HepG2 (cell line): ENCODE data around the gene ABL2. TPM values are rescaled to one million over a fixed set of nuclear protein-coding genes. Genes with fewer than 3 reads are reported as not detected.

Source experiments
- ATAC-seq: fragments of 200-7000 bp; cut with Tn5 transposase; 3 replicates; pipeline ENCODE4 v1.9.1; 2020; ENCODE audit warnings: mild to moderate bottlenecking, moderate library complexity
- BruUV-seq: library from RNA; stranded (reverse); fragments of 400-500 nt; replicated peaks from 2 replicates; lab custom pipeline; 2021; lab: Mats Ljungman, UMichigan
- CTCF ChIA-PET: fragments of 300-600 bp; formaldehyde crosslinking; extraction: SDS; loops from one replicate; lab custom pipeline; 2021; ENCODE audit warnings: low total read pairs, inconsistent platforms, low intra/inter-chr PET ratio; lab: Yijun Ruan, JAX
- POLR2A ChIA-PET: fragments of 350-600 bp; sonication (Branson Sonifier 250); formaldehyde crosslinking; loops from one replicate; lab custom pipeline; 2020; ENCODE audit warnings: antibody characterized with exemption, inconsistent platforms; lab: Yijun Ruan, JAX
- DNase-seq: peaks from one replicate; pipeline ENCODE4 v3.0.0-alpha.2; 2015; ENCODE audit warnings: low spot score
- FAIRE-seq: peaks from 3 replicates; lab custom pipeline; 2011; peaks lifted over from hg19 to GRCh38; lab: Jason Lieb, UNC
- H2AFZ ChIP-seq: one replicate; pipeline ENCODE4 v1.6.1; 2011; ENCODE audit warnings: low read length, inconsistent platforms
- H3K27ac ChIP-seq: fragments of 300-600 bp; 3 replicates; pipeline ENCODE4 v1.8.0; 2011; ENCODE audit warnings: mixed run types, mild to moderate bottlenecking, mixed read lengths, low read length, inconsistent platforms; ENCODE audit not compliant: insufficient read depth; ENCODE audit errors: extremely low read length
- H3K27me3 ChIP-seq, 2 experiments: fragments of 200-600 bp in 1 of 2; 2 replicates in 1 of 2; 3 replicates in 1 of 2; pipeline versions ENCODE4 v1.6.0 to v1.8.0; 2011; ENCODE audit warnings: low read length in 2 of 2, mild to moderate bottlenecking in 2 of 2, moderate library complexity in 2 of 2, inconsistent platforms in 1 of 2; ENCODE audit not compliant: insufficient read depth in 2 of 2, control insufficient read depth in 1 of 2
- H3K36me3 ChIP-seq, 2 experiments: fragments of 200-600 bp in 1 of 2; replicated peaks in 1 of 2; 2 replicates in 1 of 2; 3 replicates in 1 of 2; pipeline versions ENCODE4 v1.5.1 to v1.8.0; 2011; ENCODE audit warnings: low read length in 2 of 2, inconsistent platforms in 1 of 2; ENCODE audit not compliant: insufficient read depth in 2 of 2, control insufficient read depth in 1 of 2
- H3K4me1 ChIP-seq: 2 replicates; pipeline ENCODE4 v1.5.1; 2012; ENCODE audit warnings: low read length, inconsistent platforms; ENCODE audit not compliant: insufficient read depth
- H3K4me2 ChIP-seq: 2 replicates; pipeline ENCODE4 v1.6.0; 2011; ENCODE audit warnings: low read depth, low read length, inconsistent platforms
- H3K4me3 ChIP-seq, 3 experiments: fragments of 200-600 bp in 1 of 3; sonication (generic), shearing (Covaris generic) in 1 of 3; replicated peaks in 1 of 3; 2 replicates each; pipeline ENCODE4 v1.5.1; 2011 to 2016; ENCODE audit warnings: low read length in 3 of 3, inconsistent platforms in 2 of 3, low read depth in 2 of 3, mild to moderate bottlenecking in 2 of 3, control low read depth in 1 of 3, mixed read lengths in 1 of 3; ENCODE audit not compliant: insufficient read depth in 1 of 3
- H3K79me2 ChIP-seq: one replicate; pipeline ENCODE4 v1.6.1; 2011; ENCODE audit warnings: low read length, inconsistent platforms; ENCODE audit not compliant: insufficient read depth
- H3K9ac ChIP-seq: 2 replicates; pipeline ENCODE4 v1.6.0; 2011; ENCODE audit warnings: mild to moderate bottlenecking, low read depth, low read length, inconsistent platforms; ENCODE audit not compliant: insufficient read depth
- H3K9me3 ChIP-seq: 2 replicates; pipeline ENCODE4 v1.5.1; 2012; ENCODE audit warnings: mild to moderate bottlenecking, low read length
- H4K20me1 ChIP-seq: 2 replicates; pipeline ENCODE4 v1.6.0; 2011; ENCODE audit warnings: inconsistent platforms, mild to moderate bottlenecking, low read length, moderate library complexity; ENCODE audit not compliant: insufficient read depth
- EHMT2 ChIP-seq: fragments of 200-600 bp; sonication (generic); IDR thresholded peaks from 2 replicates; pipeline ENCODE4 v1.7.0; 2017; ENCODE audit warnings: antibody characterized with exemption, low read depth, low read length, borderline replicate concordance
- GFI1 ChIP-seq: sonication (generic); formaldehyde crosslinking; IDR thresholded peaks from 2 replicates; pipeline ENCODE4 v1.5.0; 2020; ENCODE audit warnings: missing genetic modification reagents, mild to moderate bottlenecking, borderline replicate concordance
- JUN ChIP-seq: sonication (generic); formaldehyde crosslinking; IDR thresholded peaks from 2 replicates; pipeline ENCODE4 v1.4.0; 2020; ENCODE audit warnings: mild to moderate bottlenecking, missing genetic modification reagents
- MXI1 ChIP-seq: IDR thresholded peaks from 3 replicates; pipeline ENCODE4 v1.6.1; 2012; ENCODE audit warnings: low read depth, low read length, inconsistent platforms, borderline replicate concordance
- PAWR ChIP-seq: sonication (generic); formaldehyde crosslinking; IDR thresholded peaks from 2 replicates; pipeline ENCODE4 v1.4.0; 2020; ENCODE audit warnings: missing genetic modification reagents, mild to moderate bottlenecking, borderline replicate concordance
- RFX5 ChIP-seq: IDR thresholded peaks from 2 replicates; pipeline ENCODE4 v1.6.1; 2011; ENCODE audit warnings: low read depth, low read length, improper control_type of control experiment
- ZNF383 ChIP-seq: sonication (generic); formaldehyde crosslinking; IDR thresholded peaks from 2 replicates; pipeline ENCODE4 v1.4.0; 2020; ENCODE audit warnings: missing genetic modification reagents, mild to moderate bottlenecking, borderline replicate concordance
- ZNF577 ChIP-seq: sonication (generic); formaldehyde crosslinking; IDR thresholded peaks from 2 replicates; pipeline ENCODE4 v1.4.0; 2020; ENCODE audit warnings: mild to moderate bottlenecking, low read depth, missing genetic modification reagents, borderline replicate concordance
- ZNF761 ChIP-seq: sonication (generic); formaldehyde crosslinking; conservative IDR thresholded peaks from 2 replicates; pipeline ENCODE4 v1.4.0; 2020; ENCODE audit warnings: mild to moderate bottlenecking, missing genetic modification reagents
- ZSCAN12 ChIP-seq: sonication (generic); formaldehyde crosslinking; IDR thresholded peaks from 2 replicates; pipeline ENCODE4 v1.9.0; 2021; ENCODE audit warnings: mild to moderate bottlenecking, missing genetic modification reagents
- WGBS: methylation state at CpG from one replicate; pipeline ENCODE4 v1.1.6; 2017; ENCODE audit warnings: low lambda C conversion rate; 5-methylcytosine and 5-hydroxymethylcytosine counted together
- in situ Hi-C: cut with HindIII; loops from 2 replicates; pipeline ENCODE4 v1.10.0; 2017; ENCODE audit warnings: low pct_unique_long_range_greater_than_20kb; ENCODE audit not compliant: extremely low pct_ligation_motif_present
- intact Hi-C: fragments of 100-400 bp; cut with micrococcal nuclease; formaldehyde crosslinking; loops from one replicate; pipeline ENCODE4 v1.10.0; 2022; ENCODE audit not compliant: unreplicated experiment
- polyA plus RNA-seq, 8 experiments: library from polyadenylated mRNA; depleted of rRNA in 3 of 8; stranded (reverse) in 7 of 8; unstranded in 1 of 8; fragments of >200 nt; fragmentation: Illumina TruSeq in 4 of 8; extraction: Trizol in 4 of 8; gene quantifications; 2 replicates each; pipeline versions ENCODE4 v1.2.1 to v1.2.3, GENCODE V29; 2011 to 2016; ENCODE audit warnings: low read depth in 4 of 8, missing spikeins in 1 of 8, mixed read lengths in 1 of 8; ENCODE audit not compliant: insufficient read depth in 1 of 8
- total RNA-seq, 5 experiments: library from RNA; depleted of rRNA; stranded (reverse); fragments of >200 nt; fragmentation: Illumina TruSeq; extraction: Trizol; gene quantifications; 2 replicates each; pipeline ENCODE4 v1.2.3, GENCODE V29; 2016; ENCODE audit warnings: low read depth in 1 of 5
- TF ChIP-seq, protein P1 (sequence below): sonication (generic); formaldehyde crosslinking; IDR thresholded peaks from 2 replicates; pipeline ENCODE4 v1.8.1; 2023; ENCODE audit warnings: missing genetic modification reagents, mild to moderate bottlenecking, borderline replicate concordance
- TF ChIP-seq, protein P2 (sequence below): sonication (generic); formaldehyde crosslinking; IDR thresholded peaks from 2 replicates; pipeline ENCODE4 v1.5.0; 2020; ENCODE audit warnings: mild to moderate bottlenecking, missing genetic modification reagents
- TF ChIP-seq, protein P3 (sequence below): sonication (generic); formaldehyde crosslinking; IDR thresholded peaks from 2 replicates; pipeline ENCODE4 v1.5.0; 2020; ENCODE audit warnings: mild to moderate bottlenecking, missing genetic modification reagents
- TF ChIP-seq, protein P4 (sequence below): sonication (generic); formaldehyde crosslinking; IDR thresholded peaks from 2 replicates; pipeline ENCODE4 v1.4.0; 2020; ENCODE audit warnings: missing genetic modification reagents

The ABL2 gene
- total and polyA plus RNA-seq, 2 of the 13 experiments (the other 11 are each of a cell fraction or from before 2014, with no cell fraction given), result 5.8 to 6.0 TPM

DNA sequence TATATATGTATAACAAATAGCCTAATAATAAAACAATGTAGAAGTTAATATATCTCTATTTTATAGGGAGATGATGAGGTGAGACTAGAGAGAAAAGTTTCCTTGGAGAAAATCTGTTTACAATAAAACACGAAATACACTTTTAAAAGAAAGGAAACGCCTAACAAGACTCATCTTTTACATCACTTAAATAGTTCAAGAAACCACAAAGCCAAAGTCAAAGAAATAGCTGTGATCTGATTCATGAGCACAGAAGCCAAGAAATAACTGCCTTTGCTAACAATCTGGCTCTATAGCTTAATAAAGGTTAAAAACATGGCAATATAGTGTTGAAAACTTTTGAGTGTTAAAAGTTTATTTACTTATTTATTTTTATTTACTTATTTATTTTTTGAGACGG, 86.2 kb downstream of the ABL2 start:
- Histone ChIP-seq H3K9ac (no peak overlapping the region), H3K27ac (no peak overlapping the region), H3K27me3 (no peaks in the 10 kb centered on the region), H3K9me3 (no peaks in the 10 kb centered on the region), H3K4me1 (peaks cover 14% of the 10 kb centered on the region), H3K36me3 (no peaks in the 10 kb centered on the region; a peak in 1 of 5 replicates), H3K79me2 (peaks cover 16% of the 10 kb centered on the region)
- no TSS peak for BruUV-seq
- FAIRE-seq (no peak), DNase-seq (no peak)
- POLR2A ChIA-PET, result no interaction called here
- 95% methylated on average over 3 of the region's 3 CpGs for WGBS
- TF ChIP-seq JUN (CRISPR knock-in tag), result no peak
- TF ChIP-seq MXI1, result no peak
- TF ChIP-seq, protein P1, sequence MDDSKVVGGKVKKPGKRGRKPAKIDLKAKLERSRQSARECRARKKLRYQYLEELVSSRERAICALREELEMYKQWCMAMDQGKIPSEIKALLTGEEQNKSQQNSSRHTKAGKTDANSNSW (CRISPR knock-in tag), result no peak
- TF ChIP-seq ZNF761 (CRISPR knock-in tag), result no peak
- TF ChIP-seq RFX5, result no peak
- TF ChIP-seq, protein P2, sequence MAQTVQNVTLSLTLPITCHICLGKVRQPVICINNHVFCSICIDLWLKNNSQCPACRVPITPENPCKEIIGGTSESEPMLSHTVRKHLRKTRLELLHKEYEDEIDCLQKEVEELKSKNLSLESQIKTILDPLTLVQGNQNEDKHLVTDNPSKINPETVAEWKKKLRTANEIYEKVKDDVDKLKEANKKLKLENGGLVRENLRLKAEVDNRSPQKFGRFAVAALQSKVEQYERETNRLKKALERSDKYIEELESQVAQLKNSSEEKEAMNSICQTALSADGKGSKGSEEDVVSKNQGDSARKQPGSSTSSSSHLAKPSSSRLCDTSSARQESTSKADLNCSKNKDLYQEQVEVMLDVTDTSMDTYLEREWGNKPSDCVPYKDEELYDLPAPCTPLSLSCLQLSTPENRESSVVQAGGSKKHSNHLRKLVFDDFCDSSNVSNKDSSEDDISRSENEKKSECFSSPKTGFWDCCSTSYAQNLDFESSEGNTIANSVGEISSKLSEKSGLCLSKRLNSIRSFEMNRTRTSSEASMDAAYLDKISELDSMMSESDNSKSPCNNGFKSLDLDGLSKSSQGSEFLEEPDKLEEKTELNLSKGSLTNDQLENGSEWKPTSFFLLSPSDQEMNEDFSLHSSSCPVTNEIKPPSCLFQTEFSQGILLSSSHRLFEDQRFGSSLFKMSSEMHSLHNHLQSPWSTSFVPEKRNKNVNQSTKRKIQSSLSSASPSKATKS (CRISPR knock-in tag), result no peak
- no peak for TF ChIP-seq PAWR (CRISPR knock-in tag)
- TF ChIP-seq, protein P3, sequence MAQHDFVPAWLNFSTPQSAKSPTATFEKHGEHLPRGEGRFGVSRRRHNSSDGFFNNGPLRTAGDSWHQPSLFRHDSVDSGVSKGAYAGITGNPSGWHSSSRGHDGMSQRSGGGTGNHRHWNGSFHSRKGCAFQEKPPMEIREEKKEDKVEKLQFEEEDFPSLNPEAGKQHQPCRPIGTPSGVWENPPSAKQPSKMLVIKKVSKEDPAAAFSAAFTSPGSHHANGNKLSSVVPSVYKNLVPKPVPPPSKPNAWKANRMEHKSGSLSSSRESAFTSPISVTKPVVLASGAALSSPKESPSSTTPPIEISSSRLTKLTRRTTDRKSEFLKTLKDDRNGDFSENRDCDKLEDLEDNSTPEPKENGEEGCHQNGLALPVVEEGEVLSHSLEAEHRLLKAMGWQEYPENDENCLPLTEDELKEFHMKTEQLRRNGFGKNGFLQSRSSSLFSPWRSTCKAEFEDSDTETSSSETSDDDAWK, result no peak
- TF ChIP-seq, protein P4, sequence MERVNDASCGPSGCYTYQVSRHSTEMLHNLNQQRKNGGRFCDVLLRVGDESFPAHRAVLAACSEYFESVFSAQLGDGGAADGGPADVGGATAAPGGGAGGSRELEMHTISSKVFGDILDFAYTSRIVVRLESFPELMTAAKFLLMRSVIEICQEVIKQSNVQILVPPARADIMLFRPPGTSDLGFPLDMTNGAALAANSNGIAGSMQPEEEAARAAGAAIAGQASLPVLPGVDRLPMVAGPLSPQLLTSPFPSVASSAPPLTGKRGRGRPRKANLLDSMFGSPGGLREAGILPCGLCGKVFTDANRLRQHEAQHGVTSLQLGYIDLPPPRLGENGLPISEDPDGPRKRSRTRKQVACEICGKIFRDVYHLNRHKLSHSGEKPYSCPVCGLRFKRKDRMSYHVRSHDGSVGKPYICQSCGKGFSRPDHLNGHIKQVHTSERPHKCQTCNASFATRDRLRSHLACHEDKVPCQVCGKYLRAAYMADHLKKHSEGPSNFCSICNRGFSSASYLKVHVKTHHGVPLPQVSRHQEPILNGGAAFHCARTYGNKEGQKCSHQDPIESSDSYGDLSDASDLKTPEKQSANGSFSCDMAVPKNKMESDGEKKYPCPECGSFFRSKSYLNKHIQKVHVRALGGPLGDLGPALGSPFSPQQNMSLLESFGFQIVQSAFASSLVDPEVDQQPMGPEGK (CRISPR knock-in tag), result no peak
- no peak for TF ChIP-seq ZSCAN12
- no peak for TF ChIP-seq GFI1
- TF ChIP-seq EHMT2, result no peak
- TF ChIP-seq ZNF383 (CRISPR knock-in tag), result no peak
- TF ChIP-seq ZNF577 (CRISPR knock-in tag), result no peak
- TF ChIP-seq, all 625 proteins: peak for 0
- CTCF ChIA-PET, result no interaction called here
- H2AFZ ChIP-seq, result no peak overlapping the region
- intact Hi-C loops (no loop called here), in situ Hi-C loops (no loop called here)
- no peak overlapping the region for H3K4me2 ChIP-seq
- ATAC-seq, result no peak
- no peaks in the 10 kb centered on the region for H4K20me1 ChIP-seq
- H3K4me3 ChIP-seq, result no peak overlapping the region
